SU-DHL-6 (cell line): Measurements from ENCODE around the gene SDC1.

Experiments used
- H2AFZ ChIP-seq: fragments of 200-600 bp; sonication (generic); 2 replicates; pipeline ENCODE4 v1.6.1; 2014; ENCODE audit warnings: low read depth, mild to moderate bottlenecking, moderate library complexity, mixed read lengths, antibody characterized with exemption, low read length; ENCODE audit not compliant: severe bottlenecking
- H3F3A ChIP-seq: fragments of 200-600 bp; shearing (Covaris generic); 2 replicates; pipeline ENCODE4 v1.6.0; 2016; ENCODE audit warnings: antibody characterized with exemption, mild to moderate bottlenecking; ENCODE audit not compliant: insufficient read depth
- H3K27ac ChIP-seq: fragments of 200-600 bp; sonication (generic); 2 replicates; pipeline ENCODE4 v1.5.1; 2016; ENCODE audit warnings: low read depth, mild to moderate bottlenecking, low read length, moderate library complexity, mixed read lengths
- H3K27me3 ChIP-seq: fragments of 200-600 bp; sonication (generic), shearing (Covaris generic); 2 replicates; pipeline ENCODE4 v1.6.0; 2014; ENCODE audit warnings: mild to moderate bottlenecking, low read length
- H3K36me3 ChIP-seq: fragments of 200-600 bp; sonication (generic); 2 replicates; pipeline ENCODE4 v1.6.1; 2014; ENCODE audit warnings: mild to moderate bottlenecking, low read length, mixed read lengths
- H3K4me2 ChIP-seq: fragments of 300-600, 200-600 bp; shearing (Covaris generic), sonication (generic); 2 replicates; pipeline ENCODE4 v1.6.0; 2014; ENCODE audit warnings: low read length, low read depth, mild to moderate bottlenecking; ENCODE audit not compliant: poor library complexity, severe bottlenecking
- H3K4me3 ChIP-seq: fragments of 200-600 bp; sonication (generic); 2 replicates; pipeline ENCODE4 v1.5.1; 2014; ENCODE audit warnings: antibody characterized with exemption, low read length, mild to moderate bottlenecking, mixed read lengths; ENCODE audit not compliant: insufficient read depth, poor library complexity, severe bottlenecking
- H3K79me2 ChIP-seq: fragments of 200-600 bp; sonication (generic); 2 replicates; pipeline ENCODE4 v1.6.1; 2014; ENCODE audit warnings: mild to moderate bottlenecking, low read length, moderate library complexity; ENCODE audit not compliant: insufficient read depth
- H3K9ac ChIP-seq: fragments of 200-600 bp; sonication (generic); 2 replicates; pipeline ENCODE4 v1.7.0; 2014; ENCODE audit warnings: mild to moderate bottlenecking, low read length
- H3K9me2 ChIP-seq: fragments of 200-600 bp; sonication (generic); replicated peaks from 2 replicates; pipeline ENCODE4 v1.6.1; 2014; ENCODE audit warnings: low read length; ENCODE audit not compliant: insufficient read depth
- H3K9me3 ChIP-seq: fragments of 200-600 bp; sonication (generic); 2 replicates; pipeline ENCODE4 v1.6.1; 2014; ENCODE audit warnings: low read length, mixed read lengths; ENCODE audit not compliant: insufficient read depth
- H4K20me1 ChIP-seq: fragments of 200-600 bp; sonication (generic); 2 replicates; pipeline ENCODE4 v1.6.1; 2014; ENCODE audit warnings: low read depth, mild to moderate bottlenecking, antibody characterized with exemption, low read length, moderate library complexity, mixed read lengths
- EZH2phosphoT487 ChIP-seq: fragments of 200-600 bp; sonication (generic), shearing (Covaris generic); conservative IDR thresholded peaks from 2 replicates; pipeline ENCODE4 v1.6.1; 2018; ENCODE audit warnings: mild to moderate bottlenecking, antibody characterized with exemption, low read length, moderate library complexity, mixed read lengths
- TF ChIP-seq, protein P1 (sequence below): fragments of 200-600 bp; sonication (generic); IDR thresholded peaks from one replicate; pipeline ENCODE4 v1.5.1; 2017; ENCODE audit warnings: antibody characterized with exemption, mild to moderate bottlenecking, low read length, moderate library complexity; ENCODE audit not compliant: insufficient read depth, poor library complexity, severe bottlenecking

The SDC1 gene

DNA sequence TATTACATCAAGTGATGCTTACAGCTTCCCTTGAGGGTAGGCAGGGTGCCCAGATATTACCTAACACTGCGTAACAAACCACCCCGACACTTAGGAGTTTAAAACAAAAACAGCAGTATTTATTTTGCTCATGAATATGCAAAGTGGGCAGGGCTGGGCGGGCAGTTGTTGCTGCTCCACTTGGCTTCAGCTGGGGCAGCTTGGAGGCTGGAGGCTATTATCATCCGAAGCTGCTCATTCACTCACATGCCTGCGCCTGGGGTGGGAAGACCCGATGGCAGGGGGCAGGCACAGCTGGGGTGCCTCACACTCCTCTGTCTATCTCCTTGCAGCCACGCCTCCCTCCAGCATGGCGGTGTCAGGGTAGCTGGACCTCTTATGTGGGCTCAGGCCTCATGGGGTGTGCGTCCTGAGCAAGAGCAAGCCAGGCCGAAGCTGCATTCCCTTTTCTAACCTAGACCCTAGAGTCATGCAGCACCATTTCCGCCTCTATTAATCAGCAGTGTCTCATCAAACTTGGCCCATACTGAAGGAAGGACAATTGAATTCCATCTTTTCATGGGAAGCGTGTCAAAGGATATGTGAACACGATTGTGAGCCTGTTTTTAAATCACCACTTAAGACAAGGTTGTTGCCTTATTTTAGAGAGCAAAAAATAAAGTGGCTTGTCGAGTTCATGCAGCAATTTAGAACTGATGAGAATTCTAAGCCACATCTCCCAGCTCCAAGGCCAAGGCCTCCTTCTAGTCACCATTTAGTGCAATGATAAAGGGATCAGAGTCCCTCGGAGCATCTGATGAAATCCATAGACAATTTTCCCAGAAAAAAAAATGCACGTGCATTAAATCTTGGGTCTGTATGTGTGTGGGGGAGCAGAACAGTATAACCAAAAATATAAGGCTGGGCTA is 54.9 kb downstream of the SDC1 start:
- no peaks in the 10 kb centered on the region for H3K9me3 ChIP-seq
- H3K27ac ChIP-seq: no peak overlapping the region
- no peak overlapping the region for H2AFZ ChIP-seq
- no peak overlapping the region for H3K4me2 ChIP-seq
- H3K4me3 ChIP-seq: no peak overlapping the region
- H3F3A ChIP-seq: no peaks in the 10 kb centered on the region
- H3K36me3 ChIP-seq: no peaks in the 10 kb centered on the region
- no peak for TF ChIP-seq EZH2phosphoT487
- TF ChIP-seq, protein P1, sequence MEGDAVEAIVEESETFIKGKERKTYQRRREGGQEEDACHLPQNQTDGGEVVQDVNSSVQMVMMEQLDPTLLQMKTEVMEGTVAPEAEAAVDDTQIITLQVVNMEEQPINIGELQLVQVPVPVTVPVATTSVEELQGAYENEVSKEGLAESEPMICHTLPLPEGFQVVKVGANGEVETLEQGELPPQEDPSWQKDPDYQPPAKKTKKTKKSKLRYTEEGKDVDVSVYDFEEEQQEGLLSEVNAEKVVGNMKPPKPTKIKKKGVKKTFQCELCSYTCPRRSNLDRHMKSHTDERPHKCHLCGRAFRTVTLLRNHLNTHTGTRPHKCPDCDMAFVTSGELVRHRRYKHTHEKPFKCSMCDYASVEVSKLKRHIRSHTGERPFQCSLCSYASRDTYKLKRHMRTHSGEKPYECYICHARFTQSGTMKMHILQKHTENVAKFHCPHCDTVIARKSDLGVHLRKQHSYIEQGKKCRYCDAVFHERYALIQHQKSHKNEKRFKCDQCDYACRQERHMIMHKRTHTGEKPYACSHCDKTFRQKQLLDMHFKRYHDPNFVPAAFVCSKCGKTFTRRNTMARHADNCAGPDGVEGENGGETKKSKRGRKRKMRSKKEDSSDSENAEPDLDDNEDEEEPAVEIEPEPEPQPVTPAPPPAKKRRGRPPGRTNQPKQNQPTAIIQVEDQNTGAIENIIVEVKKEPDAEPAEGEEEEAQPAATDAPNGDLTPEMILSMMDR: no peak
- no peaks in the 10 kb centered on the region for H3K79me2 ChIP-seq
- no peaks in the 10 kb centered on the region for H4K20me1 ChIP-seq
- H3K9ac ChIP-seq: no peak overlapping the region
- H3K9me2 ChIP-seq: no peaks in the 10 kb centered on the region
- H3K27me3 ChIP-seq: no peaks in the 10 kb centered on the region

DNA sequence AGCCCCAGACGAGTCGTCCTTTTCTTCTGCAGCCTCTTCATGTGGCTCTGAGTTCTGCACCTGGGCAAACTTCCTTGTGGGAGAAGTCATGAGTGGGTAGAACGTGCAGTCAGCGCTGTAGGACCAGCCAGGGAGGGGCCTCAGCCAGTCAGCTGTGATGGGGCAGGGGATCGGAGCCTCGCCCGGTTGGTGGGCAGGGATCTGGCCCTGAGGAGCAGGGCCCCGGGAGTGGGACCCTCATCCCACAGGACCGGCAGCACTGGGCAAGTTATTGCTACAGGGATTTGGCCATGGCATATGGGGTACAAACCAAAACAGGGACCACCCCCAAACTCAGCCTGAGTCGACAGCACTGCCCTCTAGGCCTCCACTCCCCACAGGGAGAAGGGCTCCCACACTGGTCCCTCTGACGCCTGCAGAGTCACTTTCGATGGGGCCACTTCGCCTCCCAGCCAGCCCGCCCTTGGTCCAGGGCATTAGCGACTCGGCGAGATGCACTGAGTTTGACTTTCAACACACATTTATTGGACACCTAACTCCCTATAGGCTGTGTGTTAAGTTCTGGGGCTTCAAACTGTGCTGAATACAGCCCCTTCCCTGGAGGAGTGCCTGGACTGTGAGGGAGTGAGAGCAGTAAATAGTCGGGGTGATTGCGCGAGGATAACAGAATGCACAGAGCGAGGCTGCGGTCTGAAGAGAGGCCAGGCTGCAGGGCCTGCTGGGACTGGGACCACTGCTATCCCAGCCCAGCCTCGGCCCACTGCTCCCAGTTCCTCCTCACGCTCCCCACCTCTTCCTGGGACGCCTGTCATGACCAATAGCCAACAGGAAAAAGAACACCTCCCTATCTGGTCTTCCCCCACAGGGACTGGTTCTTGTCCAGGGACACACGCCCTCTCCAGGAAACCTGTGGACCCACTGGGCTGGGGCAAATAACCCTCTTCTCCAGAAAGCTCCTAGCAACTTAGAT is 55.9 kb downstream of the SDC1 start:
- no peak overlapping the region for H3K27ac ChIP-seq
- H4K20me1 ChIP-seq: no peaks in the 10 kb centered on the region
- H3K4me3 ChIP-seq: no peak overlapping the region
- no peak overlapping the region for H2AFZ ChIP-seq
- H3K9me3 ChIP-seq: no peaks in the 10 kb centered on the region
- no peak overlapping the region for H3K4me2 ChIP-seq
- TF ChIP-seq, protein P1: no peak
- TF ChIP-seq EZH2phosphoT487: no peak
- no peaks in the 10 kb centered on the region for H3K27me3 ChIP-seq
- H3F3A ChIP-seq: no peaks in the 10 kb centered on the region
- no peaks in the 10 kb centered on the region for H3K79me2 ChIP-seq
- no peak overlapping the region for H3K9ac ChIP-seq
- H3K9me2 ChIP-seq: no peaks in the 10 kb centered on the region
- no peaks in the 10 kb centered on the region for H3K36me3 ChIP-seq

GRCh38 chr2:20168048-20168726 is 56.7 kb downstream of the SDC1 start:
- Histone ChIP-seq H3K4me2 (no peak overlapping the region), H3K9me3 (no peaks in the 10 kb centered on the region), H3K27me3 (no peaks in the 10 kb centered on the region), H3K9ac (no peak overlapping the region), H3K9me2 (no peaks in the 10 kb centered on the region), H3K4me3 (no peak overlapping the region), H3K36me3 (no peaks in the 10 kb centered on the region), H3K27ac (no peak overlapping the region), H4K20me1 (no peaks in the 10 kb centered on the region), H3F3A (no peaks in the 10 kb centered on the region), H2AFZ (no peak overlapping the region), H3K79me2 (no peaks in the 10 kb centered on the region)
- no peak for TF ChIP-seq EZH2phosphoT487
- TF ChIP-seq, protein P1: no peak
